Measurements from ENCODE around the gene METAP1. TPM values are rescaled to one million over a fixed set of nuclear protein-coding genes. Genes with fewer than 3 reads are reported as not detected.

Gene METAP1
- total RNA-seq, 1 experiment from 2014 or later: 63.5 TPM

DNA sequence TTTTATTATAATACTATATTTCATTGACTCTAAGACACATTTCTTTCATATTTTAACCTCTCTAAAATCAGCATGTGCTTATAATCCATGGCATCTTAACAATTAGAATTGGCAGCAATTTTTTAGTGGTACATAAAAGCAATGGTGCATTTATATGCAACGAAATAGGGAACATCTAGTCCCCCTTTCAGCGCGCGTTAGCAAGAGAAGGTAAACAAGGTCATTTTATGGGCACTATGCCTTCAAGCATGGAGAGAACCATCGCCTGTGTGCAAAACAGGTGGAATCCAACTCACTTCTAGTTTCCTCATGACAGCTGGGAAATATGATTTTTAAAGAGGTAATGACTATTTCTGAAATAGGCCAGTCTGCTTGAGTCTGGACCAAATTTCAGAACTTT is 86.7 kb downstream of the METAP1 start:
- no peak for DNase-seq
- Histone ChIP-seq H3K79me2 (ENCODE audit: insufficient read depth, low read length) (peaks cover 4% of the 10 kb centered on the region; the same call in 1 of the 2 replicates), H4K8ac (replicated peaks; ENCODE audit: insufficient read length, low read depth, low read length) (no peak overlapping the region), H3K9me3 (ENCODE audit: control insufficient read depth, low read depth, low read length) (no peaks in the 10 kb centered on the region), H2AK5ac (ENCODE audit: insufficient read length, low read length) (no peak overlapping the region), H3K4ac (ENCODE audit: low read depth, low read length) (no peak overlapping the region), H2BK15ac (ENCODE audit: low read depth, low read length) (no peak overlapping the region), H3K27ac (ENCODE audit: insufficient read length, low read depth, low read length) (no peak overlapping the region), H3K4me2 (ENCODE audit: insufficient read depth, insufficient read length, low read length) (no peak overlapping the region), H2BK120ac (ENCODE audit: low read depth, low read length, poor library complexity, severe bottlenecking) (no peak overlapping the region), H2AFZ (ENCODE audit: low read length) (no peak overlapping the region), H2BK20ac (ENCODE audit: low read depth, low read length, poor library complexity, severe bottlenecking) (no peak overlapping the region), H3T11ph (ENCODE audit: low read length) (no peak overlapping the region), H4K5ac (ENCODE audit: insufficient read length, low read depth, low read length) (no peak overlapping the region), H3K18ac (ENCODE audit: insufficient read length, low read depth, low read length) (no peak overlapping the region), H3K4me1 (ENCODE audit: insufficient read depth, low read length) (no peaks in the 10 kb centered on the region), H4K20me1 (ENCODE audit: control insufficient read depth, insufficient read depth, insufficient read length) (no peaks in the 10 kb centered on the region), H3K23me2 (ENCODE audit: insufficient read length, low read depth, low read length, poor library complexity, severe bottlenecking) (no peaks in the 10 kb centered on the region), H2BK5ac (ENCODE audit: insufficient read length, low read length) (no peak overlapping the region), H3K14ac (ENCODE audit: insufficient read depth, low read length) (no peak overlapping the region), H4K91ac (ENCODE audit: insufficient read length, low read depth, low read length) (no peak overlapping the region), H3K23ac (ENCODE audit: insufficient read length, low read depth, low read length) (no peak overlapping the region), H2BK12ac (ENCODE audit: insufficient read length, low read depth, low read length) (no peak overlapping the region), H3K9ac (ENCODE audit: extremely low read depth, insufficient read length, low read length) (no peak overlapping the region), H3K79me1 (ENCODE audit: insufficient read depth, low read depth, low read length, poor library complexity, severe bottlenecking) (peaks cover 3% of the 10 kb centered on the region), H3K27me3 (ENCODE audit: insufficient read depth, low read length) (no peaks in the 10 kb centered on the region), H3K56ac (ENCODE audit: insufficient read length, low read depth, low read length) (no peak overlapping the region)
- H3K27ac Mint-ChIP-seq: no peak overlapping the region; a peak in 1 of 7 replicates
- no peak for TF ChIP-seq CTCF (conservative IDR thresholded peaks at IDR 0.05)
- H3K9me3 Mint-ChIP-seq: no peaks in the 10 kb centered on the region
- H3K27me3 Mint-ChIP-seq (ENCODE audit: low read depth): no peaks in the 10 kb centered on the region
- H3K36me3 Mint-ChIP-seq (ENCODE audit: insufficient read depth in 1 of 3, low read depth in 3 of 3): peaks cover 45 to 83% (median 82%) of the 10 kb centered on the region in 3 experiments; a peak in 6 of 7 replicates
- no CpG with 5 or more reads among the region's 5 CpGs for WGBS (ENCODE audit: extremely low coverage, insufficient read length, low lambda C conversion rate)
- H3K4me3 Mint-ChIP-seq: no peak overlapping the region
- peaks cover 6 to 7% of the 10 kb centered on the region in 2 experiments; a peak in 3 of 4 replicates for H3K4me1 Mint-ChIP-seq
